GM20000 (cell line): ENCODE data around the gene ZMIZ2.

Experiments used
- DNase-seq: peaks from one replicate; pipeline ENCODE4 v3.0.0; 2012; ENCODE audit warnings: low spot score
- TF ChIP-seq, protein P1 (sequence below): IDR thresholded peaks from 2 replicates; pipeline ENCODE4 v1.5.1; 2012; ENCODE audit warnings: mild to moderate bottlenecking, control low read depth; ENCODE audit errors: extremely low read depth, missing control alignments

The ZMIZ2 gene

DNA sequence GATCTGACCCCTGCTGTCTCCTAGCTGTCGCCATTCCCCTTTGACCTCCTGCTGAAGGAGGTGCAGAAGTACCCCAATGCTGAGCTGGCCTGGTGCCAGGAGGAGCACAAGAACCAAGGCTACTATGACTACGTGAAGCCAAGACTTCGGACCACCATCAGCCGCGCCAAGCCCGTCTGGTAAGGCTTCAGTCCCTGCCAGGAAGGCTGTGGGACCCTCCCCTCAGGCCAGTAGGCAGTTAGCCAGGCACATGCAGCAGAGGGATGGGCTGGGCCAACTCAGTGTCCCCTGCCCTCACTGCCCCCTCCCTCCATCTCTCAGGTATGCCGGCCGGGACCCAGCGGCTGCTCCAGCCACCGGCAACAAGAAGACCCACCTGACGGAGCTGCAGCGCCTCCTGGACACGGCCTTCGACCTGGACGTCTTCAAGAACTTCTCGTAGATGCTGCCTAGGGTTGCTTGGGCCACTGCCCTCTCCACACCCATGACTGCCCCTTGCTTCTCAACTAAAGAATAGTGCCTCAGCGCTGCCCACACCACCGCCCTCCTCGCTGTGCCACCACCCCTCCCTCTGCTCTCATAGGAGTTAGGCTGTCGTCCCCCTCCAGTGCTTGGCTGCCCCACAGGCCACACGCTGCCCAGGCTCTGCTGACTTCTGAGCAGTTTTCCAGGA is 41.0 kb upstream of the ZMIZ2 start:
- no peak for DNase-seq
- TF ChIP-seq, protein P1, sequence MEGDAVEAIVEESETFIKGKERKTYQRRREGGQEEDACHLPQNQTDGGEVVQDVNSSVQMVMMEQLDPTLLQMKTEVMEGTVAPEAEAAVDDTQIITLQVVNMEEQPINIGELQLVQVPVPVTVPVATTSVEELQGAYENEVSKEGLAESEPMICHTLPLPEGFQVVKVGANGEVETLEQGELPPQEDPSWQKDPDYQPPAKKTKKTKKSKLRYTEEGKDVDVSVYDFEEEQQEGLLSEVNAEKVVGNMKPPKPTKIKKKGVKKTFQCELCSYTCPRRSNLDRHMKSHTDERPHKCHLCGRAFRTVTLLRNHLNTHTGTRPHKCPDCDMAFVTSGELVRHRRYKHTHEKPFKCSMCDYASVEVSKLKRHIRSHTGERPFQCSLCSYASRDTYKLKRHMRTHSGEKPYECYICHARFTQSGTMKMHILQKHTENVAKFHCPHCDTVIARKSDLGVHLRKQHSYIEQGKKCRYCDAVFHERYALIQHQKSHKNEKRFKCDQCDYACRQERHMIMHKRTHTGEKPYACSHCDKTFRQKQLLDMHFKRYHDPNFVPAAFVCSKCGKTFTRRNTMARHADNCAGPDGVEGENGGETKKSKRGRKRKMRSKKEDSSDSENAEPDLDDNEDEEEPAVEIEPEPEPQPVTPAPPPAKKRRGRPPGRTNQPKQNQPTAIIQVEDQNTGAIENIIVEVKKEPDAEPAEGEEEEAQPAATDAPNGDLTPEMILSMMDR = no peak

DNA sequence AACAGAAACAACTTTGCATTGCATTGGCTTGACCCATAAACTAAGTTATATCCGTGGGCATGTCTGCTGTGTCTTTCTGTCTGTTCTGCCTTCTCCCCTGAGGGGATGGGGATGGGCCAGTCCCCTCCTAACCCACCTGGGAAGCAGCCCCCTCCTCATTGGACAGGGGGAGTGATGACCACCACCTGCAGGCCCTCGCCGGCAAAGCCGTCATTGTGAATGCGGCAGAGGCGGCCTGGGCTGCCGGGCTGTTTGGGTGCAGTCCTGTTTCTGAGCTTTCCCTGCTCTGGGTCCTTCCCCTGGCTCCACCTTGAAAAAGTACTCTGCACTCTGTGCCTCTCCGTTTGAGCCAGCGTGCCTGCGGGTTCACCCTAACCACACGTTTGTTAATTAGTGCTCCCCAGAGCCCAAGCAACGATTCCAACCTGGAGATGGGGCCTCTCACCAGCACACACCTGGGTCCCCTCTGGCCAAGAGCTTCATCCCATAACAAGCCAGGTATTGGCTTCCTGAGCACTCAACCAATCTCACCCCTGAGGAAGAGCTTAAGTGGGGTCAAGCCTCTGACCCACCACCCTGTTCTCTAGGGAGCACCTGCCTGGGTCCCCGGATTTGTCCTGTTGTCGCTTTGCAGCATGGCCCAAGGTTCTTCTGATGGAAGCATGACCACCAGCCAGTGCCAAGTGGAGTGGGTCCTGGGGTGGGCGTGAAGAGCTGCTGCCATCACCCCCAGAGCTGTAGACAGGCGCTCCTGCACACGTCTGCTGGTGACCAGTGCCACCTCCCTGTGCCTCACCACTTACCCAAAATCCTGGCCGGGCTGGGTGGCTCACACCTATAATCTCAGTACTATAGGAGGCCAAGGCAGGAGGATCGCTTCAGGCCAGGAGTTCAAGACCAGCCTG is 39.4 kb upstream of the ZMIZ2 start:
- TF ChIP-seq, protein P1 = no peak
- no peak for DNase-seq

DNA sequence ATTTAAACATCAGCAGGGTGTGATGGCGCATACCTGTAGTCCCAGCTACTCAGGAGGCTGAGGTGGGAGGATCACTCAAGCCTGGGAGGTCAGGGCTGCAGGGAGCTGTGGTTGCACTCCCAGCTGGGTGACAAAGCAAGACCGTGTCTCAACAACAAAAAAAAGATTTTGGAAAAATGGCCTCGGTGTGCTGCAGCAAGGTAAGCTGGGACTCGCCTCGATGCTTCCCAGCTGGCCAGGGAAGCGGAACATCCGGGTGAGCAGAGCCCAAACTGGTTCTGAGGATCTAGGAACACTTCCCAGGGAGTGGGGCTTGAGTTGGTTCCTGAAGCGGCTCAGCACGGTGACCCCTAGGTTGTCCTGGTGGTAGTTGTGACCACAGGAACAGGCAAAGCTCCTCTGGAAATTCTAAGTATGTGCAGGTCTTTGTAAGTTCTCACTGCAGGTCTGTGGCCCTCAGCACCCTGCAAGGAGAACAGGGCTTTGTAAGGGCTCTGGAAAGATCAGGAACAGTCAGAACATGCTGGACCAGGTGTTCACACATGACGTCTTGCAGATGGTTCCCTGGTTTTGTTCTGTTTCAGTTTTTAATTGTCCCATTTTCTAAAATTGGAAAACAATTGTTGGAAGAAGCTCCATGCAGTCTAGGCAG is 38.6 kb upstream of the ZMIZ2 start:
- TF ChIP-seq, protein P1 = no peak
- DNase-seq = no peak

DNA sequence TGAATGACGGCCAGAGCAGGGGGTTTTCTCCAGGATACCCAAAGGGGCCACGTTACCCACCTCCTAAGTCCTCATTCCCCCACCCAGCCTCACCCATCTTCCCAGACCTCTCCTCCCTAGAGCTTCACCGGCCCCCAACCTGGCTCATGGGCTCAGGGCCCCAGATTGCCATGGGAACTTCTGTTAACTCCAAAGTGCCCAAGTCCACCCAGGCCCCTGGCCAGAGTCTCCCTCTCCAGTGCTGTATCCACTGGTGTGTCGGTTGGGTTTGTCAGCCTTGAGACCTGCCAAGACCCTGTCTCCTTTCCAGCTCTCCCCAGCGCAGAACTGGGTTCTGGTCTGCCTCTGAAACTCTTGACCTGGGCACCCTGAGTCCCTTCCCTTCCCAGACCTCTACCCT is 37.1 kb upstream of the ZMIZ2 start:
- TF ChIP-seq, protein P1 = no peak
- DNase-seq = peak; percentile 4

DNA sequence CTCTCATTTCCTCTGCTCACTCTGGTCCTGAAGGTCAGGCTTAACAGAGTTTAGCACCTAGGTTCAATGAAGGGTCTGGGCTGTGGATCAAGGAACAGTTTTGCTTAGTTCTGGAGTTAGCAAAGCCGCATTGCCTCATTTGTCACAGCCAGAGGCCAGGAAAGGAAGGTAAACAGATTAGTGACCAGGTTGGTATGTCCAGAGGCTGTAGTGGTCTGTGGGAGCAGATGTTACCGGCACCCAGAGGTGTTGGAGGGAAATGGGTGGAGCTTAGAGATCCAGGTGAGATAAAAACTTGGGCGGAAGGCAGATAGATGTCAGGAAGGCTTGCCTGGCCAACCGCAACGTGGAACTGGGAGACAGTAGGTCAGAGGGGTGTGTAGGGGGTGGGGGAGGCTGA is 36.6 kb upstream of the ZMIZ2 start:
- peak; percentile 3 for DNase-seq
- TF ChIP-seq, protein P1 = no peak

DNA sequence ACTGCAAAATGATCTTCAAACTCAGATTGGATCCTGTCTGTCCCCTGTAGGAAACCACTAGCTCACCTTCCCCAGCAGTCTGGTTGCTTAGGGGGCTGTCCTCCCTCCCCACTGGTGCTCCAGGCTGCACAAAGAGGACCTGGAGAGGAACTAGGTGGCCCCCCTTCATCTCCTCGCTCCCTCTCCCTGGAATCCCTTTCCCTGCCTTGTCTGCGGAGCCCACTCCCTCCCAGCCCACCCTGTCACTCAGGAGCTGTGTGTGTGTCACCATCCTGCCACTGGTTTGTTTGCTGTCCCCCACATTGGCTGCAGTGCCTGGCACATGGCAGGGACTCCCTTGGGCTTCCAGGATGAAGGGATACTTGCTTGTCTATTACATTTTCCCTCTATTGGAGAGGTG is 35.5 kb upstream of the ZMIZ2 start:
- TF ChIP-seq, protein P1 = no peak
- DNase-seq = peak; percentile 7
